HEK293 (cell line): Measurements from ENCODE around the gene ZCCHC8.

Source experiments
- ATF2 ChIP-seq: fragments of 450-650 bp; formaldehyde crosslinking; IDR thresholded peaks from 2 replicates; pipeline ENCODE4 v1.5.1; 2016; ENCODE audit warnings: missing biosample characterization, missing genetic modification characterization, low read depth
- GFI1B ChIP-seq: fragments of 450-650 bp; formaldehyde crosslinking; IDR thresholded peaks from 2 replicates; pipeline ENCODE4 v1.5.1; 2016; ENCODE audit warnings: missing biosample characterization, missing genetic modification characterization
- KLF16 ChIP-seq: fragments of 450-650 bp; formaldehyde crosslinking; IDR thresholded peaks from 2 replicates; pipeline ENCODE4 v1.5.1; 2017; ENCODE audit warnings: missing biosample characterization, missing genetic modification characterization
- PRDM10 ChIP-seq: fragments of 450-650 bp; formaldehyde crosslinking; IDR thresholded peaks from 2 replicates; pipeline ENCODE4 v1.5.1; 2016; ENCODE audit warnings: missing biosample characterization, missing genetic modification characterization
- REPIN1 ChIP-seq: fragments of 450-650 bp; formaldehyde crosslinking; IDR thresholded peaks from 2 replicates; pipeline ENCODE4 v1.5.1; 2017; ENCODE audit warnings: missing biosample characterization, missing genetic modification characterization, low read depth
- TSHZ1 ChIP-seq: fragments of 450-650 bp; formaldehyde crosslinking; IDR thresholded peaks from 2 replicates; pipeline ENCODE4 v1.5.1; 2016; ENCODE audit warnings: missing biosample characterization, missing genetic modification characterization, borderline replicate concordance
- YY1 ChIP-seq: fragments of 450-650 bp; formaldehyde crosslinking; IDR thresholded peaks from 2 replicates; pipeline ENCODE4 v1.5.1; 2018; ENCODE audit warnings: missing biosample characterization, missing genetic modification characterization
- ZBTB6 ChIP-seq: fragments of 450-650 bp; formaldehyde crosslinking; IDR thresholded peaks from 2 replicates; pipeline ENCODE4 v1.5.1; 2017; ENCODE audit warnings: missing biosample characterization, missing genetic modification characterization
- ZBTB7A ChIP-seq: fragments of 450-650 bp; formaldehyde crosslinking; IDR thresholded peaks from 2 replicates; pipeline ENCODE4 v1.5.1; 2016; ENCODE audit warnings: low read depth, missing biosample characterization, missing genetic modification characterization
- ZNF10 ChIP-seq: fragments of 450-650 bp; formaldehyde crosslinking; IDR thresholded peaks from 2 replicates; pipeline ENCODE4 v1.5.1; 2017; ENCODE audit warnings: missing biosample characterization, missing genetic modification characterization
- ZNF157 ChIP-seq: fragments of 450-650 bp; formaldehyde crosslinking; IDR thresholded peaks from 2 replicates; pipeline ENCODE4 v1.5.1; 2016; ENCODE audit warnings: missing biosample characterization, missing genetic modification characterization
- ZNF175 ChIP-seq: fragments of 450-650 bp; formaldehyde crosslinking; IDR thresholded peaks from 2 replicates; pipeline ENCODE4 v1.5.1; 2016; ENCODE audit warnings: missing biosample characterization, missing genetic modification characterization
- ZNF2 ChIP-seq: fragments of 450-650 bp; formaldehyde crosslinking; IDR thresholded peaks from 2 replicates; pipeline ENCODE4 v1.5.1; 2016; ENCODE audit warnings: missing biosample characterization, missing genetic modification characterization
- ZNF280D ChIP-seq: fragments of 450-650 bp; formaldehyde crosslinking; IDR thresholded peaks from 2 replicates; pipeline ENCODE4 v1.5.1; 2016; ENCODE audit warnings: missing biosample characterization, missing genetic modification characterization
- ZNF311 ChIP-seq: fragments of 450-650 bp; formaldehyde crosslinking; IDR thresholded peaks from 2 replicates; pipeline ENCODE4 v1.5.1; 2017; ENCODE audit warnings: missing biosample characterization, missing genetic modification characterization, borderline replicate concordance
- ZNF391 ChIP-seq: fragments of 450-650 bp; formaldehyde crosslinking; IDR thresholded peaks from 2 replicates; pipeline ENCODE4 v1.5.1; 2016; ENCODE audit warnings: low read depth, missing biosample characterization, missing genetic modification characterization, borderline replicate concordance
- ZNF626 ChIP-seq: fragments of 450-650 bp; sonication (Bioruptor Pico); formaldehyde crosslinking; IDR thresholded peaks from 2 replicates; pipeline ENCODE4 v1.5.1; 2018; ENCODE audit warnings: missing biosample characterization, missing genetic modification characterization, inconsistent platforms
- ZNF645 ChIP-seq: fragments of 450-650 bp; formaldehyde crosslinking; IDR thresholded peaks from 2 replicates; pipeline ENCODE4; 2016; ENCODE audit warnings: missing biosample characterization, missing genetic modification characterization
- ZNF660 ChIP-seq: fragments of 450-650 bp; IDR thresholded peaks from 2 replicates; pipeline ENCODE4 v1.5.1; 2018; ENCODE audit warnings: missing biosample characterization, mild to moderate bottlenecking, missing genetic modification characterization
- ZNF76 ChIP-seq: fragments of 450-650 bp; formaldehyde crosslinking; IDR thresholded peaks from 2 replicates; pipeline ENCODE4; 2016; ENCODE audit warnings: low read depth, missing biosample characterization, missing genetic modification characterization, borderline replicate concordance
- ZNF837 ChIP-seq: fragments of 450-650 bp; formaldehyde crosslinking; IDR thresholded peaks from 2 replicates; pipeline ENCODE4 v1.5.1; 2016; ENCODE audit warnings: missing biosample characterization, missing genetic modification characterization
- ZSCAN5A ChIP-seq: fragments of 450-650 bp; formaldehyde crosslinking; IDR thresholded peaks from 2 replicates; pipeline ENCODE4 v1.5.1; 2016; ENCODE audit warnings: missing biosample characterization, missing genetic modification characterization

ZCCHC8 gene

GRCh38 chr12:122500685-122501488 lies at the start of gene ZCCHC8 (continued):
- TF ChIP-seq TSHZ1: no peak
- peak; percentile 69; the same call in 1 of the 2 replicates for TF ChIP-seq ZNF391 (tag by site-specific recombination)
- TF ChIP-seq ZNF157: no peak
- 0 out of 2 replicates have a peak, but pooled peaks have one; percentile 24 for TF ChIP-seq ZNF2 (tag by site-specific recombination)
- TF ChIP-seq ZBTB7A (tag by site-specific recombination): no peak
- peak; percentile 86; the same call in 1 of the 2 replicates for TF ChIP-seq ZNF280D (tag by site-specific recombination)
- peak; percentile 47; the same call in 1 of the 2 replicates for TF ChIP-seq ZNF660 (tag by site-specific recombination)
- no peak for TF ChIP-seq ZNF175 (tag by site-specific recombination)
- no peak for TF ChIP-seq ZNF645
- no peak for TF ChIP-seq ZNF626 (tag by site-specific recombination)
- TF ChIP-seq YY1: peak; percentile 80
- no peak for TF ChIP-seq KLF16
- TF ChIP-seq ZNF10 (tag by site-specific recombination): no peak
- TF ChIP-seq ZBTB6 (tag by site-specific recombination): 0 out of 2 replicates have a peak, but pooled peaks have one; percentile 17
- no peak for TF ChIP-seq GFI1B
- peak; percentile 66 for TF ChIP-seq PRDM10 (tag by site-specific recombination)
- TF ChIP-seq ZNF837: no peak
- TF ChIP-seq REPIN1: no peak; the same call in 1 of the 2 replicates
- TF ChIP-seq ATF2: no peak
- peak; percentile 99 for TF ChIP-seq ZNF76
- TF ChIP-seq ZNF311 (tag by site-specific recombination): no peak
- peak; percentile 9; the same call in 1 of the 2 replicates for TF ChIP-seq ZSCAN5A
